Raji (cell line): ENCODE results near the gene NR0B2.
A peak's percentile ranks its signal among the peaks of the same experiment; 100 is the strongest.

Experiments used
- POLR2A ChIP-seq: IDR thresholded peaks from 2 replicates; pipeline ENCODE4 v1.6.1; 2011; ENCODE audit warnings: low read depth, low read length, control low read depth; ENCODE audit not compliant: insufficient read depth

The NR0B2 gene

GRCh38 chr1:26909951-26910342 is 3.8 kb downstream of the NR0B2 start:
- no peak for TF ChIP-seq POLR2A

DNA sequence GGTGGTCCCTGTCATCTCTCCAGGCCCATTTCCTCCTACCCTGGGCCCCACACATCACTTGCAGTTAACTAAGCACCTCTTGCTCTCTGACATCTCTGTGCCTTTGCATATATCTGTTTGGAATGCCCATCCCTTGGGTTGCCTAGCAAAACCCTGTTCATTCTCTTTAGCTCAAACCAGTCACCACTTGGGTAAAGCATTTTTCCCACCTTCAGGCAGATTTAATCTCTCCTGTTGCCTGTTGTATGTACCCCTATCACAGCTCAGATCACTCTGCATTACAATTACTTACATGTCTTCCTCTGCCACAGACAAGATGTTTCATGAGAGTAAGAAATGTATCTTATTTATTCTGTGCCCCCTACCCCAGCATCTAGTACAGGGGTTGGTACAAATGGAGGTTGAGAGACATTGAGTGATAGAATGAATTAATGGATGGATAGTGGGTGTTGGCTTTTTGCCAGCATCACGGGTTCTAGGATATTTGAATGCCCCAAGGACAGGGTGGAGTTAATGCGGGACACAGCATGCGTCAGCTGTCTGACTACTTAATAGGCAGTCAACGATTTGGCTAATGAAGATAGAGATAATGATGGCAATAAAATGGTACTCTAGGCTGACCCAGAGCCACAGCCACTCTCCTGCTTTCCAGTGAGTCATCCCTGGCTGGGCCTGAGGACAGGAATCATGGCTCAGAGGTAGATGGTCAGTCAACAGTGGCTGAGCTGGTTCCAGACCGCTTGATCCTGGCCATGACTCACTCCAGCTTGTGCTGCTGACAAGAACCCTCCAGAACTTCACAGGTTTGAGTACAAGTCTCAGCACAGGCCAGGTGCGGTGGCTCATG is 6.5 kb downstream of the NR0B2 start:
- no peak for TF ChIP-seq POLR2A

DNA sequence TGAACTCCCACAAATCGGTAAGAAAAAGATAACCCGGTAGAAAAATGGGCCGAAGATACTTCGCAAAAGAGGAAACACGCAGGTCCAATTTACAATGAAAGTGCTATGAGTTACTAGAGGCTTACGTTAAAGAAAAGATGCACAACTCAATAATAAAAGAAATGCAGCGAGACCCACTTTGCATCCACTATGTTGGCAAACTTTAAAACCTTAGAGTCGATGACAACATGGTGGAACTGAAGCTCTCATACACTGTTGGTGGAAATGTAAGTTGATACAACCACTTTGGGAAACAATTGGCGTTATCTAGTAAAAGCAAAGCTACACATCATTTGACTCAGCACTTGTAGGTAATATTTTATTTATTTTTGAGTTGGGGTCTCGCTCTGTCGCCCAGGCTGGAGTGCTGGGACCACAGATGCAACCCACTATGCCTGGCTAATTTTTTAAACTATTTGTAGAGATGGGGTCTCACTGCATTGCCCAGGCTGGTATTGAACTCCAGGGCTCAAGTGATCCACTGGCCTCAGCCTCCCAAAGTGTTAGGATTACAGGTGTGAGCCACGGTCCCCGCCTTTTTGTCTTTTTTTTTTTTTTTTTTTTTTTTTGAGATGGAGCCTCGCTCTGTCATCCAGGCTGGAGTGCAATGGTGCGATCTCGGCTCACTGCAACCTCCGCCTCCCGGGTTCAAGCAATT is 12.8 kb downstream of the NR0B2 start:
- no peak for TF ChIP-seq POLR2A

- TF ChIP-seq POLR2A: peak; percentile 97
These were observed 13.6 kb downstream of the NR0B2 start, which contains the start of gene GPATCH3 for GRCh38 chr1:26900001-26900814. GPATCH3 (minus strand) TSS chr1:26900467; CDS start chr1:26900442, 25 bp downstream.

DNA sequence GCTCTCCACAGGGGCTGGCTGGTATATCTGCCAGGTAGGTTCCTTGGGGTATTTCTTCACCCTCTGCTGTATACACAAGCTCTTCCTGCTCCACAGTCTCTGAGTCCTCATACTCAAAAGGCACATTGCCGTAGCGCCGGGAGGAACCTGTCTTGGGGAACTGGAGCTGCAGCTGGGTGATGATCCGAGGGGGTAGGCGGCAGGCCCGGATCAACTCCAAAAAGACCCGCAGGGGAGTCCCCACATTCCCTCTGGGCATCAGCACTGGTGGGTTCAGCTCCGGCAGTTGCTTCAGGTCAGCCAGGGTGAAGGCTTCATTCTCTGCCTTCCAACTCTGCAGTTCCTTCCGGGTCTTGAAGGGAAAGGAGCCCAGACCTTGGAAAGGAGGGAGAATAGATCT is 16.4 kb downstream of the NR0B2 start:
- TF ChIP-seq POLR2A: no peak

- no peak for TF ChIP-seq POLR2A
These were observed 19.5 kb downstream of the NR0B2 start for GRCh38 chr1:26894263-26894662.

GRCh38 chr1:26890467-26890796 is 23.3 kb downstream of the NR0B2 start:
- no peak for TF ChIP-seq POLR2A

DNA sequence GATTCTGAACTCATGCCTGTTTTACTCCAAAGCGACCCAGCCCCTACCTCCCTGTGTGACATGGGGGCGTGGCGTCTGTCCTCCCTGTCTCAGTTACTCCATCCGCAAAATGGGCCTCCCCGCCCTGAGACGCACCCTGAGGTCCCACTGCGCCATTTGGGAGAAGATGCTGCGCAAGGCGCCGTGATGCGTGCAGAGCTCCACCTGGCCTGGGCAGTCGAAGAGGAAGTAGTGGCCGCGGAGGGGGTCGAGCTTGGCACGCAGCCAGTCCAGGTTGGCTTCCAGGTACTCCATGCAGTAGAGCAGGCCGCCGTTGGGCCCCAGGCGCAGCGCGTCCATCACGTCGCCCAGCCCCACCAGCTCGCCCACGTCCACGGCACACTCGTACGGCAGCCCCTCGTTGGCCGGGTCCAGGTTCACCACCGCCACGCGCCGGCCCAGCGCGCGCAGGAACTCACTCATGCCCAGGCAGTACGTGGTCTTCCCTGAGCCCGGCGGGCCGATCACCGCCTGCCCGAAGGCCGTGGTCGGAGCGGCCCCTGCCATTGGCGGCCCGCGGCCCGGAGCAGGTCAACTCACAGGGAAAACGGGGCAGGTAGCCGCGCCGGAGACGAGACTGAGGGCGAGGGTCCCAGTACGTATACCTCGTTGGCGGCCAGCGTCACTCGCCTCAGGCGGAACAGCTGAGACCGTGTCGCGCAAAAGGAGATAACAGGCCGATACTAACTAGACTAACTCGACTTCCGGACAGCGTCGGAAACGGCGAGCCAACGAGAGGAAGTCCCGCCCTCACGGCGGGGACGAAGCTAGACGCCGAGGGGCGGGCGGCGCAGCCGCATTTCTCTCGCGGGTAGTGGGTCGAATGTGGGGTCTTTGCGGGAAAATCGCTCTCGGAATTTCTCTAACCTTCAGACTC is 24.0 kb downstream of the NR0B2 start, which contains the start of gene GPN2:
Gene GPN2, minus strand, starts transcription at position 733 of the 916 bp plus-strand sequence. Its CDS starts 187 bp downstream, at position 546.
- TF ChIP-seq POLR2A: peak; percentile 96

DNA sequence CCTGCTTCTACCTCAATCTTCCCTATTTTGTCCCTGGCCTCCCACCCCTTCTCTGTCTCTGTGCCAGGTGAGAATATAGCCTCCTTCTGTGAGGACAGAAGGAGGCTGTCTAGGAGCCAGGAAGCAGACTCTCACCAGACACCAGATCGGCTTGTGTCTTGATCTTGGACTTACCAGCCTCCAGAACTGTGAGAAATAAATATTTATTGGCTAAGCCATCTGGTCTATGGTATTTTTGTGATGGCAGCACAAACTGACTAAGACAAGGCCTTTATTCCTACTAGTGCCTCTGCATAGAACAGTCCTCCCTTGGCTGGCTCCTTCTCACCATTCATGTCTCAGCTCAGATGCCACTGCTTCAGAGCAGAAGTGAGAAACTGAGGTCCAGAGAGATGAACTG is 25.5 kb downstream of the NR0B2 start:
- TF ChIP-seq POLR2A: no peak

GRCh38 chr1:26887125-26887524 is 26.6 kb downstream of the NR0B2 start:
- TF ChIP-seq POLR2A: no peak

DNA sequence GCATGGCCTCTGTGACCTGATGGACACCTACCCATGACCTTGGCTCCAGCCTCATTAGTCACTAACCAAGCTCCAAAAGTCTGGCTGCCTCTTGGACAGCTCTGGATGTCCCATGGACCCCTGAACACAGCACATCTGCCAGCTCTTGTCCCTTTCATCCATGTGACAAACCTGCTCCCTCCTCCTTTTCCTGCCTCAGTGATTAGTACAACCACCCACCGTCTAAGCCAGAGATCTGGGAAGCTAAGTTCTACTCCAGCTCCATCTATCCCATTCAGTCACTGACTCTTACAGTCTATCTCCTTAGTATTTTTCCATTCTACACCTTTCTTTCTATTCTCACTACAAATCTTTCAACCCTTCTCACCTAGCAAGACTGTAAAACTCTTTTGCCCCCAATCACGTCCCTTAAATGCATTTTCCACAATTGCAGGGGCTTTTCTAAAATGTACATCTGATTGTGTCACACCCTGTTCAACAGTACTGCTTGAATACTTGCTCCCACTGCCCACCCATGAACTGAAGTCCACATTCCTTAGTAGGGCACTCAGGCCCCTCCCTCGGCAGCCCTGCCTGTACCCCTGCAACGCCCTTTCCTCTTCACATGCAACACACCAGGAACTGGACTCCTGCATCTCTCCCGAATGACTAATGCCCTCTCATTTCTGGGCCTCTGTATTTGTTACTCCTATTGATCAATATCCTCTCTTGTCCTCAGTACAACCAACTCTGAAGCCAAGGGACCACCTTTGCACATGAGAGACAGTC is 30.9 kb downstream of the NR0B2 start:
- no peak for TF ChIP-seq POLR2A

GRCh38 chr1:26879793-26880192 is 34.0 kb downstream of the NR0B2 start:
- TF ChIP-seq POLR2A: no peak

DNA sequence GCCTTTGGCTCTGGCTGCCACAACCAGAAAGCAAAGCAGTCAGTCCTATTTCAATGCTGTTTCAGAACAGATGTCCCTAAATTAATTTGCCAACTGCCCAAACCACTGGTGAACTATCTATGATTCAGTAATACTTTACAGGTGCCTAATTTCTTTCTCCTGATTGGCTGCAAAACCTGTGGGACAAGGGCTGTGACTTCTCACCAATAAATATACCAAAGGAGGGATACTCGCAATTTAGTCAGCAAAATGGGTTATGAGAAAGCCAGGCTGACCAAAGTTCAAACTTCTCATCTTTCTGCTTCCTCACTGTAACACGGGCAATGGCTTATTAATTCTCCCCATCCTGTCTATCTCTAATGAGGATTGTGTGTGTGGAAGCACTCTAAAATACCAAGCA is 36.4 kb downstream of the NR0B2 start:
- TF ChIP-seq POLR2A: no peak

GRCh38 chr1:26874896-26875295 is 38.9 kb downstream of the NR0B2 start:
- no peak for TF ChIP-seq POLR2A
